IMR-90 (cell line): ENCODE data around the gene SLC35D2. TPM values are rescaled to one million over a fixed set of nuclear protein-coding genes. Genes with fewer than 3 reads are reported as not detected.

Source experiments
- ATAC-seq: fragments of 200-7000 bp; cut with Tn5 transposase; 2 replicates; pipeline ENCODE4 v1.9.1; 2020; ENCODE audit warnings: low read depth, mild to moderate bottlenecking, moderate library complexity
- BruUV-seq: library from RNA; stranded (reverse); fragments of 400-500 nt; replicated peaks from 2 replicates; lab custom pipeline; 2021; lab: Mats Ljungman, UMichigan
- CTCF ChIA-PET: fragments of 300-600 bp; formaldehyde crosslinking; extraction: SDS; loops from one replicate; lab custom pipeline; 2021; ENCODE audit warnings: antibody characterized with exemption; lab: Yijun Ruan, JAX
- POLR2A ChIA-PET: fragments of 300-600 bp; sonication (Branson Sonifier 250); formaldehyde crosslinking; loops from one replicate; lab custom pipeline; 2022; ENCODE audit warnings: antibody characterized with exemption; ENCODE audit not compliant: unreplicated experiment; lab: Charles Lee
- DNase-seq: peaks from one replicate; pipeline ENCODE4 v3.0.0; 2013
- H2AFZ ChIP-seq: replicated peaks from 2 replicates; pipeline ENCODE3; 2013; ENCODE audit warnings: low read length, mild to moderate bottlenecking; ENCODE audit not compliant: poor library complexity
- H2AK5ac ChIP-seq: 2 replicates; pipeline ENCODE4 v1.6.1; 2013; ENCODE audit warnings: low read depth, low read length, inconsistent platforms
- H2AK9ac ChIP-seq: replicated peaks from 2 replicates; pipeline ENCODE3; 2013; ENCODE audit warnings: mild to moderate bottlenecking, low read depth, low read length, moderate library complexity; ENCODE audit not compliant: poor library complexity
- H2BK120ac ChIP-seq: 2 replicates; pipeline ENCODE4 v1.6.1; 2013; ENCODE audit warnings: low read depth, low read length, inconsistent platforms
- H2BK15ac ChIP-seq: 3 replicates; pipeline ENCODE4 v1.6.1; 2013; ENCODE audit warnings: low read depth, low read length, inconsistent platforms
- H2BK20ac ChIP-seq: 2 replicates; pipeline ENCODE4 v1.6.1; 2013; ENCODE audit warnings: low read depth, mild to moderate bottlenecking, inconsistent platforms, low read length, moderate library complexity
- H2BK5ac ChIP-seq: 2 replicates; pipeline ENCODE4 v1.6.1; 2013; ENCODE audit warnings: mild to moderate bottlenecking, low read depth, low read length, inconsistent platforms; ENCODE audit not compliant: poor library complexity, severe bottlenecking
- H3K14ac ChIP-seq: replicated peaks from 2 replicates; pipeline ENCODE4 v1.6.1; 2013; ENCODE audit warnings: low read depth, low read length, inconsistent platforms
- H3K18ac ChIP-seq: 2 replicates; pipeline ENCODE4 v1.6.1; 2013; ENCODE audit warnings: low read depth, low read length, control low read depth
- H3K23ac ChIP-seq: 2 replicates; pipeline ENCODE4 v1.6.1; 2013; ENCODE audit warnings: low read depth, low read length, inconsistent platforms
- H3K27ac ChIP-seq: 2 replicates; pipeline ENCODE4 v1.5.1; 2013; ENCODE audit warnings: mild to moderate bottlenecking, control low read depth, low read length; ENCODE audit not compliant: insufficient read depth
- H3K27me3 ChIP-seq: 2 replicates; pipeline ENCODE4 v1.6.1; 2013; ENCODE audit warnings: low read length; ENCODE audit not compliant: control insufficient read depth, insufficient read depth
- H3K36me3 ChIP-seq: 2 replicates; pipeline ENCODE4 v1.6.1; 2013; ENCODE audit warnings: low read length, mixed read lengths; ENCODE audit not compliant: control insufficient read depth, insufficient read depth
- H3K4ac ChIP-seq: 2 replicates; pipeline ENCODE4 v1.6.1; 2013; ENCODE audit warnings: low read depth, low read length, inconsistent platforms
- H3K4me1 ChIP-seq: 2 replicates; pipeline ENCODE4 v1.6.1; 2013; ENCODE audit warnings: low read length, mixed read lengths; ENCODE audit not compliant: control insufficient read depth, insufficient read depth
- H3K4me2 ChIP-seq: 2 replicates; pipeline ENCODE4 v1.6.1; 2013; ENCODE audit warnings: low read depth, mild to moderate bottlenecking, control low read depth, low read length, moderate library complexity
- H3K4me3 ChIP-seq: 2 replicates; pipeline ENCODE4 v1.5.1; 2013; ENCODE audit warnings: low read depth, mild to moderate bottlenecking, control low read depth, low read length, moderate library complexity; ENCODE audit not compliant: insufficient read depth
- H3K56ac ChIP-seq: 2 replicates; pipeline ENCODE4 v1.6.1; 2013; ENCODE audit warnings: low read length, inconsistent platforms; ENCODE audit not compliant: insufficient read depth; ENCODE audit errors: extremely low read depth
- H3K79me1 ChIP-seq, 2 experiments: 2 replicates each; pipeline ENCODE4 v1.6.1; 2013; ENCODE audit warnings: low read length in 2 of 2, inconsistent platforms in 1 of 2, low read depth in 1 of 2
- H3K9ac ChIP-seq: 2 replicates; pipeline ENCODE4 v1.6.1; 2013; ENCODE audit warnings: low read depth, low read length, control low read depth
- H3K9me1 ChIP-seq: 2 replicates; pipeline ENCODE4 v1.6.1; 2013; ENCODE audit warnings: low read length, inconsistent platforms; ENCODE audit not compliant: insufficient read depth
- H3K9me3 ChIP-seq: 2 replicates; pipeline ENCODE4 v1.6.1; 2013; ENCODE audit warnings: low read length; ENCODE audit not compliant: control insufficient read depth, insufficient read depth
- H4K20me1 ChIP-seq: 2 replicates; pipeline ENCODE4 v1.6.1; 2013; ENCODE audit warnings: low read length, inconsistent platforms; ENCODE audit not compliant: insufficient read depth
- H4K5ac ChIP-seq: 2 replicates; pipeline ENCODE4 v1.6.1; 2013; ENCODE audit warnings: mild to moderate bottlenecking, low read depth, low read length, control low read depth
- H4K8ac ChIP-seq, 2 experiments: 2 replicates each; pipeline ENCODE4 v1.6.1; 2013; ENCODE audit warnings: low read depth in 2 of 2, low read length in 2 of 2, control low read depth in 1 of 2, inconsistent platforms in 1 of 2
- H4K91ac ChIP-seq: 2 replicates; pipeline ENCODE4 v1.6.1; 2013; ENCODE audit warnings: low read depth, low read length, inconsistent platforms; ENCODE audit not compliant: insufficient read depth
- WGBS, 2 experiments: methylation state at CpG; one replicate each; pipeline versions ENCODE4 v1.1.5 to v1.1.7; 2013; ENCODE audit warnings: missing lambda C conversion rate in 2 of 2; ENCODE audit not compliant: insufficient read length in 1 of 2; ENCODE audit errors: extremely low coverage in 2 of 2; 5-methylcytosine and 5-hydroxymethylcytosine counted together
- dilution Hi-C: fragments of 300-500 bp; cut with HindIII; formaldehyde crosslinking; loops from one replicate; pipeline ENCODE4 v1.14.3; 2018; ENCODE audit warnings: low sequenced_read_pairs; ENCODE audit not compliant: unreplicated experiment
- in situ Hi-C: fragments of 300-500 bp; cut with MboI; formaldehyde crosslinking; loops from 3 replicates; pipeline ENCODE4 v1.14.3; 2019; ENCODE audit warnings: low sequenced_read_pairs, inconsistent platforms, mixed read lengths
- intact Hi-C: fragments of 100-400 bp; cut with micrococcal nuclease; formaldehyde crosslinking; loops from 2 replicates; pipeline ENCODE4 v1.10.0; 2022
- polyA plus RNA-seq, 3 experiments: library from polyadenylated mRNA; depleted of rRNA; stranded (reverse); fragments of >200 nt; gene quantifications; 2 replicates each; pipeline ENCODE4 v1.2.3, GENCODE V29; 2012; ENCODE audit warnings: low replicate concordance in 1 of 3
- total RNA-seq: library from RNA; depleted of rRNA; stranded (reverse); fragments of >200 nt; gene quantifications from 2 replicates; pipeline ENCODE4 v1.2.3, GENCODE V29; 2012
- TF ChIP-seq, protein P1 (sequence below): fragments of 150-350 bp; IDR thresholded peaks from 2 replicates; pipeline ENCODE4 v1.6.1; 2017; ENCODE audit warnings: mild to moderate bottlenecking, antibody characterized with exemption, low read length, low read depth

Gene SLC35D2
- total and polyA plus RNA-seq, 2 of the 4 experiments (the other 2 are of a cell fraction) = 9.7 to 11.8 TPM

GRCh38 chr9:96338299-96338698 is 45.2 kb downstream of the SLC35D2 start:
- intact Hi-C loops = no loop called here
- Histone ChIP-seq H3K23ac (no peak overlapping the region), H3K14ac (no peak overlapping the region), H3K9me3 (no peaks in the 10 kb centered on the region), H3K56ac (no peak overlapping the region), H3K4me3 (no peak overlapping the region), H3K9ac (no peak overlapping the region), H3K27ac (no peak overlapping the region), H4K20me1 (no peaks in the 10 kb centered on the region), H3K27me3 (no peaks in the 10 kb centered on the region), H4K5ac (no peak overlapping the region), H2BK15ac (no peak overlapping the region), H4K91ac (no peak overlapping the region), H3K4me2 (no peak overlapping the region), H2AFZ (no peak overlapping the region), H2AK9ac (no peak overlapping the region), H3K4ac (no peak overlapping the region; the same call in 1 of the 2 replicates), H2BK120ac (no peak overlapping the region), H3K4me1 (peaks cover 4% of the 10 kb centered on the region; the same call in 1 of the 2 replicates), H2AK5ac (peak overlapping the region; percentile 57; the same call in 1 of the 2 replicates), H3K9me1 (peaks cover 5% of the 10 kb centered on the region; the same call in 1 of the 2 replicates), H2BK5ac (no peak overlapping the region), H3K18ac (no peak overlapping the region), H3K36me3 (peaks cover 2% of the 10 kb centered on the region; the same call in 1 of the 2 replicates), H3K79me1 (peaks cover 3 to 7% of the 10 kb centered on the region in 2 experiments; a peak in 1 of 4 replicates), H4K8ac (no peak overlapping the region), H2BK20ac (no peak overlapping the region)
- ATAC-seq = no peak
- BruUV-seq = no TSS peak
- in situ Hi-C loops = loop anchor here (10.0 kb wide), 1 partner anchor 57 kb away; no protein-coding TSS in a partner anchor
- ChIA-PET CTCF (interaction anchor here (0.6 kb wide), 2 partner anchors 15 to 299 kb away, joined by 3 read pairs; no protein-coding TSS in a partner anchor), POLR2A (no interaction called here)
- TF ChIP-seq, protein P1, sequence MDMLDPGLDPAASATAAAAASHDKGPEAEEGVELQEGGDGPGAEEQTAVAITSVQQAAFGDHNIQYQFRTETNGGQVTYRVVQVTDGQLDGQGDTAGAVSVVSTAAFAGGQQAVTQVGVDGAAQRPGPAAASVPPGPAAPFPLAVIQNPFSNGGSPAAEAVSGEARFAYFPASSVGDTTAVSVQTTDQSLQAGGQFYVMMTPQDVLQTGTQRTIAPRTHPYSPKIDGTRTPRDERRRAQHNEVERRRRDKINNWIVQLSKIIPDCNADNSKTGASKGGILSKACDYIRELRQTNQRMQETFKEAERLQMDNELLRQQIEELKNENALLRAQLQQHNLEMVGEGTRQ = no peak
- dilution Hi-C loops = no loop called here
- DNase-seq = no peak
- WGBS, 2 experiments = no CpG with 5 or more reads among the region's 3 CpGs
